Measurements from ENCODE around the gene LHX4.

The LHX4 gene

DNA sequence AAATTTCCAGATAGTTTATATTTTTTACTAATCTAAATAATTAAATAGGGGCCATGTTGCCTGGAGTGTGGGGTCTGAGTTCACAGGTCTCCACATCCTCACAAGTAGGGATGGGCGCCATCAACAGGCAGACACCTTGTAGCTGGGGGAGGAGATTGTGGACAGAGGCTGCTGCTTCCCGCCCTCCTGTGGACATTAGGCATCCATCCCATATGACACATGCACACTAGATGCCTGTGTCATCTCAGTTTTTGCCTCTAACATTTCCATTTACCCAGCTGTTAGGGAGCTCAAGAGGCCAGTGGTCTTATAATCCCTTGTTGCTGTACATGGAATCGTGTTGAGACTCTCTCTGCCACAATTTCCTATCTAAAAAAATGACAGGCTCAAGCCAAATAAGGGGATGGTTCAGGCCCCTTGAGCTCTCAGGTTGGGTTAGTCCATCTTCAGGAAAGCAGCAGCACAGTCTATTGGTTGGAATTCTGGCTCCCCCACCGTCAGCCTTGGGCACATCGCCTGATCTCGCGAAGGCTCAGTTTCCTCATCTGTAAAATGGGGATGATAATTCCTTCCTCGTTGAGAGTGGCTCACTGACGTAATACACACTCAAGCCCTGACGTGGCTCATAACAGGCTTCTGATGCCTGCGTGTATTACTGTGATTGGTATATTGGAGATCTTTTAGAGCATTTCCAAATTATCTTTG lies 13.6 kb downstream of the LHX4 start:
- no peak for DNase-seq (ENCODE audit: low read depth in 3 of 3)

DNA sequence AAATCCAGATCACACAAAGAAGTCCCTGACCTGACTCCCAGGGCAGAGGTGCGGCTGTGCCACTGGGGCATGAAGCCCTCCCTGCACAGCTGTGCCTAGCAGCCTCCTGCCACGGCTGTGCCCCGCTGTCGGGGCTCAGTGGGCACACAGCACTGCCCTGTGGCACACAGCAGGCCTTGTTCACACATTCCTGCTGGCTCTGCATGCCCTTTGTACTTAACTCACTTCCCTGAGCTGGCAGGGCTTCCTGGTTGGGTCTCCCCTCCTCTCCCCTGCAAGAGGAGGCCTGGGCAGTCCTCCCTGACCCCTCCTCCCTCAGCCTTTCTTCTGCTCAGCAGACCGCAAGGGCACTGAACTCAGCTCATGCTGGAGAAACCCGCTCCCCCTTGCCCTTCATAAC lies 14.8 kb downstream of the LHX4 start:
- no peak for DNase-seq (ENCODE audit: low read depth in 3 of 3)

DNA sequence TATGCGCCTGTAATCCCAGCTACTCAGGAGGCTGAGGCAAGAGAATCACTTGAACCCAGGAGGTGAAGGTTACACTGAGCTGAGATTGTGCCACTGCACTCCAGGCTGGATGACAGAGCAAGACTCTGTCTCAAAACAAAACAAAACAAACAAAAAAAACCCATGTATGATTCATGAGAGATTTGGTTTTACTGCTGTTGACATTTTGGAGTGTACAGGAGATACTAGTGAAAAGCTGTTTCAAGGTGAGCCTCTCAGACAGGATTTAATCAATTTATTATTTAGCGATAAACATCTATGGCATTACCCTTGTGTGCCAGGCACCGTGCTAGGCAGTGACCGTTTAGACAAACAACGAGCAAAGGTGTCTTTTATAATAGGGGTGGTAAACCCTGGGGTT lies 16.5 kb downstream of the LHX4 start:
- no peak for DNase-seq (ENCODE audit: low read depth in 3 of 3)

DNA sequence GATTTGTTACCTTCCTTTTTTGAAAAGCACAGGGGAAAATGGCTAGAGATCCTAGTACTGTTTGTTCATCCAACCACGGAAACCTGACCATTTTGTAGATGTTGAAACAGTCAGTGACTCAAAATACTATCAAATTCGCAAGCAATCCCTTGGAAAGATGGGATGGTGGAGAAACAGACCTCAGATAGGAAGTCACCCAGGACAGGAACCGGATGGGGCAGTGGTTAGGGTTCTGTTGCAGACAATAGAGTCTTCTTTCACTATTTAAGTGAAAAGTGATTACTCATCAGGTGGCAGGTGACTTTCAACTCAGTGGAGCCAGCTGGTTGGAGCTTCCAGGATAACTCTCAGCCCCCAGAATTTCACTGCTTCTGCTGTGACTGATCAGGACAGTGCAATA lies 17.0 kb downstream of the LHX4 start:
- no peak for DNase-seq (ENCODE audit: low read depth in 3 of 3)

DNA sequence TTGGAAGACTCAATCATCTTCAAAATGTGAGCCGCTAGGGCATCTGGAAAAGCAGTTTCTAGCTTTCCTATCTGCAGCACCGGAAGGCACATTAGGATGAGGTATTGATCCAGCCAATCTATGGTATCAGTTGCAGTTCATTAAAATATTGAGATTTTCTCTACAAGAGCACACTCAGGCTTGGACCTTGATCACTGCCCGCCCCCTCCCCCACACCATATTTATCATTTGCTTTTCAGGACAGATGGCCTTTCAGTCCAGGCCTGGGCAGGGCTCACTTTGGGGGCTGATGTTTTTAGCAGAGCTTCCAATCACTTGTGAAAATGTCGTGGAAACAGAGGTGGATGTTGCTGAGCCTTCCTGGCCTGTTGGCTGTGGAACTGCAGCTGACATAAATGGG lies 17.5 kb downstream of the LHX4 start:
- DNase-seq (ENCODE audit: low read depth in 3 of 3): no peak

DNA sequence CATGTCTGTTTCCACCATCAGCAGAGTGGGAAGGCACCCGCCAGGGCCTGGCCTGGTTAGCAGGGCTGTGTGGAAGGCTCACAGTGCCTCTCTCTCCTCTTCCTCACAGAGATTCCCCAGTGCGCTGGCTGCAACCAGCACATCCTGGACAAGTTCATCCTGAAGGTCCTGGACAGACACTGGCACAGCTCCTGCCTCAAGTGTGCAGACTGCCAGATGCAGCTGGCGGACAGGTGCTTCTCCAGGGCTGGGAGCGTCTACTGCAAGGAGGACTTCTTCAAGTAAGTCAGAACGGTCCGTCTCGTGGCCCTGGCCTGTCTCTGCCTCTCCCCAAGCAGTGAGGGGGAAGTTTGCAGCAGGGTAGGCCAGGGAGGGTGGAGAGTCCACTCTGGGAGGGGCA lies 18.1 kb downstream of the LHX4 start:
- no peak for DNase-seq (ENCODE audit: low read depth in 3 of 3)

DNA sequence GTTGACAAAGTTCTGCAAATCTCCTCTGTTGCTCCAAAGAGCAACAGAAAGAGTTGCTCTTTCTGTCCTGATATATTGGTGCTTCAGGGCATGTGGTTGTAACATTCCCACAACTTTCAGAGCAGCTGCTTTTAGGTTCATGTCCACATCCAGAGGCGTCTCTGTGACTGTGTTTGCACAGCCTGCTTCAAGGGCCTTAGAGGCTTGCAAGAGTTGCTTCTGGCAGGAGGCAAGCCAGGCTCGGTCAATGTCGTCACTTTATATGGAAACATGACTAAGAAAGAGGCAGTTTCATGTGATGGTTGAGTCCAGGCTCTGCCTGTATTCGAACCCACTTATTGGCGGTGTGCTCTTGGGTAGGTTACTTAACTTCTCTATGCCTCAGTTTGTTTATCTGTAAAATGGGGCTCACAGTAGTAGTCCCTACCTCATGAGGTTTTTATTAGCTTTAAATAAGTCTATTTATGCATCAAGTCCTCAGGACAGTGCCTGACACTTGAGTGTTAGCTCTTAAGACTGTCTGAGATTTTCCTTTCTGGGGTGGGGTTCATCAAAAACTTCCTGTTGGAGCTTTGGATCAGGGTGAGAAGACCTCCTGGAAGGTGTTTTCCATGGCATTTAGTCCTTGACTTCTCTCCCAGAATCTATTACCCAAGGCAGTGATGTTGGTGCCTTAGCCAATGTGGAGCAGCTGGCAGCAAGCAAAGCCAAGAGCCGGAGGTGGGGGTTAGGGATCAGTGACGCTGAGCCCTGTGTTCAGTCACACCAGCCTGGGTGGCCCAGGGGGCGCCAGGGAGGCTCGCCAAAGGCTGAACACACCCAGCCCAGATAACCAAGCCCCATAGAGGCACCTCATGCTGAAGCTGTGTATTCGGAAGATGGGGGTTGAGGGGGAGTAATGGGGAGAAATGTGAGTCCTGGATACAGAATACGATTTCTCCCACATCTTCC lies 18.9 kb downstream of the LHX4 start:
- no peak for DNase-seq (ENCODE audit: low read depth in 3 of 3)

DNA sequence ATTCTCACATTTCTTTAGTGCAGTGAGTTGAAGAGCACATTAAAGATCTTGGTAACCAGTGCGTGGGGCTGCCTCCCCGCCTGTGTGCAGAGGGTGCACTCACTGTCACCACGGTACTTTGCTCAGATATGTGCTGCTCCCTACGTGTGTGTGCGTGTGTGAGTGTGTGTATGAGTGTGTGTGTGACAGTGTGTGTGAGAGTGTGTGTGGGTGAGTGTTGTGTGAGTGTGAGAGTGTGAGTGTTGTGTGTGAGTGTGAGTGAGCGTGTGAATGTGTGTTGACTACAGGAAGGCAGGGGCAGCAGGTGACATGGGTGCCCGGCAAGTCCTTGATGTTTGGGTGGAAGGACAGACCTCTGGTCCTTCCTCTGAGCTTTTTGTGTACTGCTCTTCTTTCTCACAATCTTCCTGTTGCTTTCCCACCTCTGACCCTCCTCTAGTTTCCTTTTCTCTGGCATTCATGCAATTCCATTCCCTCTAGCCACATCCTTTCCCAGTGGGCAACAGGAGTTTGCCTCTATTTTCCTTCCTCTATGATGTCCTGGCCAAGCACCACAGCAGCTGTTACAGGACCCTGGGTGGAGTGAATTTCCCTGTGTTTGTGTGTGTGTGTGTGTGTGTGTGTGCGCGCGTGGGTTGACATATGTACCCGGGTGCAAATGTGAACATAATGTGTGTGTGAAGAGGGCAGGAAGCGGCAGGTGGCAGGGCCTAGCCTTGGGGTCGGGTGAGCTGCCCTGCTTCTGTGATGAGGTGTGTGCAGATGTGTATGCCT lies 19.8 kb downstream of the LHX4 start:
- DNase-seq (ENCODE audit: low read depth in 3 of 3): no peak

DNA sequence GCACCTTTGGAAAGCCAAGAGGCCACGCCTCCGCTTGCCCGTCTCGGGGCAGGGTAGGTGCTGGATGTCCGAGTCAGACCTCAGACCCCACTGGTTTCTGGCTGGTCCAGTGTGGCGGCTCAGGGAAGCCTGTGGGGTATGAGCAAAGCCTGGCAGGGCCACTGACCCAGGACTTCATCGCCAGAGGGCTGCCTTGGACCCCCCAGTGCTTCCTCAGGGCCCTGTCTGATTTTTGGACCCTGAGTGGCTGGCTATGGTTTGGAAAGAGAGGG lies 20.4 kb downstream of the LHX4 start:
- DNase-seq (ENCODE audit: low read depth in 3 of 3): no peak

DNA sequence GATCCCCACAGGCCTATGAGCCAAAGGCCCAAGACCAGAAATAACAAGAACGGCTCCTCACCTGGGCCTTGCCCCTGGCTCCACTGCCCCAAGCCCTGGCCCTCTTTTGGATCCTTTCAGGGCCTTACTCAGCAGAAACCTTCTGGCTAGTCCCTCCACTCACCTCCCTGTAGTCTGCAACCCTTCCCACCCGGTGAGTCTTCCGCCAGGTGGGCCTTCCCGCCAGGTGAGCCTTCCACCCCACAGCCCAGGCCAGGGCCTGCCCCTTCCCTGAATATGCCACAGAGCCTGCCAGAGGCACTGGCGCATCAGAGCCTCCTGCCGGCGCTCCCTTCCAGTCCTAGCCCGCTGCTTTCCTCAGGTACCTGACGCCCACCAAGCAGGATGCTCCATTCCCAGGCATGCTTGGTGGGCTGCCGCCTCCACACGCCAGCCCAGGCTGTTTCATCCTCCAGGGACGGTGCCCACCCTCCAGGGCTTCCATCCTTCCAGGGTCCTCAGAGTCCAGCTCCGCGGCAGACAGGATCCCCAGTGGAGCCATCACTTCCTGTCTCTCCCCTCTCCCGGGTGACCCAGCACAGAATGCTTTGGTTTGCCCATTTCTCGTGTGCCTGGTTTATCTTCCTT lies 20.9 kb downstream of the LHX4 start:
- DNase-seq (ENCODE audit: low read depth in 3 of 3): no peak

DNA sequence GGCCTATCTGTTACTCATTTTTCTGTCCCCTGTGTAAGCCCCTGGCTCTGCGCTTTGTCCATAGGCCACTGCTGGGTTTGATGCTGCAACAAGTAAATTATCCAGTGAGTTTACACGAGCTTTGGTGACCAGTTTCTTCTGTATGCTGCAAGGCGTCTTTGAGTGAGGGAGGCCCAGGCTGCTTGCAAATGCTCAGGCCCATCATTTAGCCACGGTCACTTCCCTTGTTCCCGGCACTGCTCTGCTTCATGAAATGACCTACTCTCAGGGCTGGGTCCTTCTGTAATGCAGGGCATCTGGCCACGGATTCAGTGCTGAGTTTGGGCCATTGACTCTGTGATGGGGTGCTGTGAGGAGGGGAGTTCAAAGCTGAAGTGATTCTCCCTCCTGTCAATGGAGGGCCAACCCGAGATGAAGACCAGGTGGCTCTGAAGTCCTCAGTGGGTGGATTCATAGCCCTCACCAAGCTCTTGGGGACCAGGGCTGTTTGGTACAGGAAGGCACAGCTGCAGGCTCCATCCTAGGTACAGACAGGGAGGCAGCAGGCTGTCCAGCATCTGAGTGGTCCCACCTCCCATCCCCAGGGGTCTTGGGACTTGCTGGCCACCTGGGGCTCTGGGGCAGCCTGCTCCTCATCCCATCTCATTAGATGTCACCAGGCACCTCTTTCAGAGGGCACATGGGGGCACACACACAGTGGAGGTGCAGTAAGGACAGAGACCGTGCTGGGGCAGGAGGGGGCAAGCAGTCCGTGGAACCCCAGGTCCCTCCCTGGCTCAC lies 21.7 kb downstream of the LHX4 start:
- DNase-seq (ENCODE audit: low read depth in 3 of 3): no peak

DNA sequence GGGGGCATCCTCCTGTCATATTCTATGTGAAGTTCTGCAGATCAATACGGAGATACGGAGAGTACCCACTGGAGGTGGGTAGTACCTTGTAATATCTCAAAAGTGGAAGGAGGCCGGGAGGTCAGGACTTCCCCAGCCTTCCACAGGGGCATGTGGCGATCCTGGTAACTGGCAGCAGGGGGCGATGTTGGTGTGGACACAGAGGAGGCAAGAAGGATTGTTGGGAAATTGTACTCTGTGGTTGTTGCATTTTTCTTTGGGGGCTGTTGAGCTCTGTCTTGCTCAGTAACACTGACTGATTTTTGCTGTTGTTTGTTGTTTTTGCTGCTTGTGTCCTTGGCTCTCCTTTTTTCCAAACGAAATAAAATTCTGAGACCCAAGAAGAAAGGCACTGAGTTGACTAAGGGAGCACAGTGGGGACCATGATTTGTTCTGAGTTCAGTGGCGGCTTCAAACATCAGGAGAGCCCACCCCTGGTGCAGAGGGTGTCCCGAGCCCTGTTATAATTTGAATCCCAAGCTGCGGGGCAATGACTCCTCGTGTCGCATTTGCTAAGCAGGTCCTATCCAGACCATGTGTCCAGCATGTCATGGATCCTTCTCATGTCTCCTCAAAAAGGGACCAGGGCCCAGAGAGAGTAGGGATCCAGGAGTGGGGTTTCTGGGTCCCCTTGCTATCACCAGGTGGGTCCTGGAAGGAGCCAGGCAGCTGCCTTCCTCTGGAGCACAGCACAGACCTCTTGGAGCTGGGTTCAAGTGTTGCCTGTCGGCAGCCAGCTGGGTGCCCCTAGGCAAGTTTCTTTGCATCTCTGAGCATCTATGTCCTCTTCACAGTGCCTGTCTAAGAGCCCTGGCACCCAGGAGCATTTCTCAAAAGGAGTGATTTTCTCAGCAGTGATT lies 22.8 kb downstream of the LHX4 start:
- DNase-seq (ENCODE audit: low read depth in 3 of 3): peak; percentile 38 to 74 (median 38)

DNA sequence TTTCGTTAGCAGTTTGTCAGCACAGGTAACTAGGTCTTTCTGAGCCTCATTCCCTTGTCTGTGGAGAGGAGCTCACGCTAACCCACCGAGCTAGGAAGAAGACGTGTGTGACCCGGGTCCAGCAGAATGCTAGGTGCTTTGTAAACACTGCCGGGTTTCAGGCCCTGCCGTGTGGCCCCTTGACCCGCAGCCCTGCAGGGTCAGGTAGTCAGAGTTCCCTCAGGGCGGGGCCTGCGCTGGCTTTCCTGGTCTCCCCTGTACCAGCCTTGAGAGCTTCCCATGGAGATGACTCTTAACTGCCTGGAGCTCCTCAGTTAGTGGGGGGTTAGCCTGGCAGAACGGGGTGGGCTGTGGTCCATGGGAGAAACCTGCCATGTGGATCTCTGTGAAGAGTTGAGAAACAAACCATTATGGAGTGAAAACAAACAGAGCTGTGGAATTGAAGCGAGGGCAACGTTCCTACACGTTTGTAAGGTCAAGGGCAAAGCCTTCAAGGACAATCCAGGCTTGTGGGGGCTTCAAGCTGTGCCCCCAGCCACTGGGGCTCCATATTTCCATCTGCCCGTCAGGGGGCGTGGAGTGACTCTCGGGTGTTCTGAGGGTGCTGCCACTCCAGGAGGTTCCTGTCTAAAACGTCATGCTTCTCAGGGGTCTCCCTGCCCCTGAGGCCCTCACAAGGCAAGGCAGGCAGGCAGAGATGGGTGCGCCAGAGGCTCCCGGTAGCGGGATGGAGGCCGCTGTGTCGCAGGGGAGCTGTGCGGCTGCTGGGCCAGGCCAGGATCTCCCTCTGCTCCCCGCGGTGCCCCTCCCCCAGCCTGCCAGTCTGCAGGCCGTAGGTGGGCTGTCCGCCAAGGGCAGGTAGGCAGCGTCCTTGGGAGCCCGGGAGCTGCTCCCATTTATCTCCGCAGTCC lies 23.8 kb downstream of the LHX4 start:
- no peak for DNase-seq (ENCODE audit: low read depth in 3 of 3)

DNA sequence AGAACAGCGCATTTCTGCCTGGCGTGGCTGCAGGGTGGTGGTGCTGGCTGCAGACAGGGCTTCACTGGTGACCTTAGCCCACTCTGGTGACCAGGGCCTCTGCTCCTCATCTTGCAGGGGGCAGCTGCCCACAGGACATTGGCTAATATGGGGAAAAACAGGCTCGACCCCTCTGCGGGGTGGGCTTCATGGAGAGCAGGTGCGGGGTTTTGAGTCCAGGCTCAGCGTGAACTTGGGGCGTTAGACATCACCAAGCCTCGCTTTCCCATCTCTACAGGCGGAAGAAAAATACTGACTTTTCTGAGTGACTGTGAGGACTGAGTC lies 24.4 kb downstream of the LHX4 start:
- DNase-seq (ENCODE audit: low read depth in 3 of 3): no peak

DNA sequence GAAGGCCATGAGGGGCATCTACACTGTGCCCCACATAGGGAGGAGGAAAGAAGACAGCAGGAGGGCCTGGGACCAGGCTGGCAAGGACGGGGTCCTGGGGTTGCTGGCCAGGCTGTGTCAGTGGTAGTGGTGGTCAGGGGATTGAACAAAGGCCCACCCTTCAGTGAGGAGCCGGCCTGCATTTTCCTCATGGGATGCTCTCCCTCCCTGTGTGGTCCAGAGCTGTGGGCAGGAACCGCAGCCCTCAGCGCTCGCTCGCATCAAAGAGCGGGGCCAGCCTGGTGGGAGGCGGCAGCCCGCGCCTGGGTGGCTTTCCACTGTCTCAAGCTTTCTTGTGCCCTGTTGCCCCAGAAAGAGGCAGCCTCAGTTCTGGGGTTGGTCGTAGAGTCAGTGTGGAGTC lies 24.8 kb downstream of the LHX4 start:
- DNase-seq (ENCODE audit: low read depth in 3 of 3): no peak

DNA sequence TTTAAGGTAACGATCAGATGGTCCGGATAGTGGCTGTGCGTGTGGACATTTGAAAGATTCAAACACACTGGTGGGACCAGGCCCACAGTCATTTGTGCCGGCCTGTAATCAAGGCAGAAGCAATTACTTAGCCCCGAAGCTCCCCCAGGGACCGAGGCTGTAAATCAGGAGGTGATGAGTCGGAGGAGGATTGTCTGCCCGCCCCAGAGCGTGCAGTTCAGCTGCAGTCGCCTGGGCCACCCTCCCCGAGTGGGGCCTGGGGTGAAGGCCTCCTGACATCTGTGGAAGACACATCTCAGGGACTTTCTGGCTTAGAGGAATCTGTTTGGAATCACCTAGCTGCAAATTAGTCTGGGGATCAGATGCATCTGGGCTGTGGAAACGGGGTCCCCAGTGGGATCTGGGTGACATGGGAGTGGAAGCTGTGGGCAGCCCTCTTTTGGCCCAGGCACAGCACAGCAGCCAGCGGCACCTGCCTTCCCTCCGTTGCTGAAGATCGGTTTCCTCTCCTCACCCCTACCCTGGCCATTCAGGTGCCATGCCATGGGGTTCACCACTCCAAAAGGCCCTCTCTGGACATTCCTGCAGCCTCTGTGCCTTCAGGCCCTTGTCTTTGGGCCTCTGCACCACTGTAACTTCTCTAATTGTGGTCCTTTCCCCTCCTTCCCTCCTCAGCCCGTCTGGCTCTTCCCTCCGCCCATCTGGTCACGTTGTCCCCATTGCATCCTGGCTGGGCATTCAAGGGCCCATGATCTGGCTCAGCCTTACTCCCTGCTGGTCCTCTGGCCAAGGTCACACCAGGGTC lies 25.7 kb downstream of the LHX4 start:
- DNase-seq (ENCODE audit: low read depth in 3 of 3): no peak

DNA sequence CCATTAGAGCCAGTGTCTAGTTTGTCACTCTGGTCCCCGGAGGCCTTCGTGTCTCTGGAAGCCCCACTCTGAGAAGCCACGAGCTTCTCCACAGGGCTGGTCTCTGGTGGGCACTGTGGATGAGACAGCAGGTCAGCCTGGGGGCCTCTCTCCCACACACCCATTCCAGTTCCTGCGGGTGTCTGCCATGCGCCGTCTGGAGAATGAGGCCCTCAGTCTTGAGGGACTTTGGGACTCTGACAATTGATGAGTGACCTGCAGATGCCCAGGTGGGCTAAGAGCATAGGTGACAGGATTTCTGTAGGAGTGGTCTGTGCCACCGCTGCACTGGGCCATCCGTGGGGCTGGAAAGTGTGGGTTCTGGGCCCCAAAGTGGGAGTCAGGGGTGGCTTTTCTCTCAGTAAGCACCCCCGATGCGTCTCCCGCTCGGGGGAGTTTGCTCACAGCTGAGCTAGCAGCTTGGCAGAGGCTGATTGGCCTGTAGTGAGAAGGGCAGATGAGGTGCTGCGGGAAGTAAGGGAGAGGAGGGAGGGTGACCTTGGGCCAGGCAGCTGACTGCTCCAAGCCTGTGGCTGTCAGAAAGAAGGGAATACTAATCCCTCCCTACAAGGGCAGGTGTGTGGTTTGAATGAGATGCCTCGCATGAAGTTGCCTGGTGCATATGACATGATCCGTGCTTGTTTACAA lies 26.4 kb downstream of the LHX4 start:
- DNase-seq (ENCODE audit: low read depth in 3 of 3): no peak

DNA sequence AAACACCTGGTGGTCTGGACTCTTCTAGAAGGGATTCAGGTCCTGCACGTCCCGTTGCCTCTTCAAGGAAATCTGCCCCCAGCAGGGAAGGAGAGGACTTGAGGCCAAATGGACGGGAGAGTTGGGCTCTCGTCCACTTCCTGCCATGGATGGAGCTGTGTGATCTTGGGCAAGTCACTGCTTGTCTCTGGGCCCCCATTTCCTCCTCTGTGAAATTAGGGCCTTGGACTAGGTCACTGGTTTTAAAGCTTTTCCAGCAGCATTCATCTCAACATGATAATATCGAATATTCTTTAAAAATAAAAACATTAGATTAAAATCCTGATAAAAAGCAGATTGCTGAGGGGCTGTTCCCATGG lies 26.9 kb downstream of the LHX4 start:
- no peak for DNase-seq (ENCODE audit: low read depth in 3 of 3)

All from stimulated activated CD4-positive, alpha-beta T cell treated with anti-CD3 and anti-CD28 coated beads, TNF-alpha, amount 100 ng/mL, for 24 hours (primary cell).